Dermis microvascular lymphatic vessel endothelial cell (primary cell): ENCODE results near the gene CARD16. TPM values are rescaled to one million over a fixed set of nuclear protein-coding genes. Genes with fewer than 3 reads are reported as not detected.
"Not testable (repeated sequence)": the region's sequence is repeated elsewhere in the genome, so short reads cannot be mapped to it uniquely, and the experiment has no call there.

ENCODE experiments used
- DNase-seq, 2 donors: peaks; one replicate each; pipeline versions ENCODE4 v3.0.0 to v3.0.0-alpha.2; 2010; ENCODE audit warnings: low read depth in 2 of 2
- total RNA-seq: library from RNA; depleted of rRNA; stranded (reverse); fragments of >200 nt; gene quantifications from 2 replicates; pipeline ENCODE4 v1.2.1, GENCODE V29; 2014

The CARD16 gene
- total RNA-seq, result 53.5 and 65.6 TPM in 2 replicates

DNA sequence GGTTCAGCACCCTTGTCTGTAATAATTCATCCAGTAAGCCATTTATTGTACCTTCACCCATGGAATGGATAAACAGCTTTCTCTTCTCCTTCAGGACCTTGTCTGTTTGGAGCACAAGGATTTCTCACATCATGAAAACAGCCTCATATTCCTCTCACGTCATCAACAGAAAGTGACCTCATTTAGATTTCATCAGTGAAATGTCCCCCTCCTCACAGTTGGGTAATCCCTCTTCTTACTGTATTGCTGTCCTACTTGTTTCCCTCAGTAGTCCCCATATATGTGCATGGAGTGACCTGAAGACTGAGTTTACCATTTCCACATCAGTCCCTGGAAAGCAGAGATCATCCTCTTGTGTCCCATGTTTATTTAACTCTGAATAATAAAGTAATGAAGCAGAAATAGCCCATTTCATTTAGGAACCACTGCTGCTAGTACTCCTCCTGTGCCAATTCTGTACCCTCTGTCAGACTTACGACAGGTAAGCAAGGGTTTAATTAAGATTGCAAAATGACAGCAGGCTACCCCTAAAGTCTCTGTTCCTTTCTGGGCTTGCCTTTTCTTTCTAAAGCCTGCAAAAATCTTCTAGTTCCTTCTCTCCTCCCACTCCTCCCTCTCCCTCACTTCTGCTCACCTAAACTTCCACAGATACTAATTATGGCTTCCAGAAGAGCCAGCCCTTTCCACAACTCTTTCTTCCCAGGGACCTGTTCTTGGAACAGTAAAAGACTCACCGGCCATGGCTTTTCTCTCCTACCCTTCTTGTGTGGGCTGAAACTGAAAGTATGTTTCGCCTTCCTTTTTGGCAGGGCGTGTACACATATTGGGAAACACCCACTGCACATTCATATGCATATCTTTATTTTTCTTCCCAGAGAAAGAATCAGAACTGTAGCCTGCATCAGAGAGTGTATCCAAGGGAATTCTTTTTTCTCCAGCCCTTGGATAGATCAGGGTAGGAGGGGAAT, at the start of gene CARD16:
TSS of gene CARD16 (minus strand) at position 779 of the 968 bp plus-strand sequence. CDS start at position 741, 38 bp downstream.
- DNase-seq, result peak; percentile 66 to 67

DNA sequence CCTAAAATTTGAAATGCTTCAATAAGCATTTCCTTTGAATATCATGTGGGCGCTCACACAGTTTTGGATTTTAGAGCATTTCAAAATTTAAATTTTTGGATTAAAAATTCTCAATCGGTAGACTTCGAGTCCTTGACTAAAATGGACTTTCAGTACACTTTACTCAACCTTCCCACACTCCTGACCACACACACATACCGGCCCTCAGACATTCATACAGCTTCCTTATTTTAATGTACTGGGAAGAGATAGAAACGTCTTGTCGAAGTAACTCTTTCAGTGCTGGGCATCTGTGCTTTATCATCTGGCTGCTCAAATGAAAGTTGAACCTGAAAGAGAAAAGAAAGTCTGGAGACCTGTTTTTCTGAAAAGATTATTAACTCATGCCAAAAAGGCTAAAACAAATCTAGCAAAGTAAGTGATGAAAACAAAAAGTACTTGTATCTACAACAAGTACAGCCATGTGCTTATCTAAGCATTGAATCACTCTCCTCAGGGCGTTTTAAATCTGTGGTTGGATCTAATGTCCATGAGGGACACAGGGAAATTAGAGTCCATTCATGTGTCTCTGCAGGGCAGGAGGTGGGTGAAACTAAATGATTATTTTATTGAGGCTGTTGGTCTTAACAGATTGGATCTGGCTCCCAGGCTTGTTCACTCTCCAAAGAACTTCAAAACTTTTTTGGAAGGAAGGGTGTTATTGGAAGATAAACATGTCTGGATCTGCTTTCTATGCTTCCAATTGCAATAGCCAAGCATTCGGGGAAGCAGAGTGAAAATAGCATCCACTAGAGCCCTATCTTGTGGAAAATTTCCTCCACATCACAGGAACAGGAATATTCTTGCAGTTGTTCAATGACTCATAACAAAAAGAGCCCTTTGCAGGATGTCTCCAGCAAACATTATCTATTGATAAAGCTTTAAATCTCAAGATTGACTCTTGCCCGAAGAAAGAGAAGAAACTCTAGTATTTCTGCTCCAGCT, 47.4 kb upstream of the CARD16 start:
- no peak for DNase-seq

DNA sequence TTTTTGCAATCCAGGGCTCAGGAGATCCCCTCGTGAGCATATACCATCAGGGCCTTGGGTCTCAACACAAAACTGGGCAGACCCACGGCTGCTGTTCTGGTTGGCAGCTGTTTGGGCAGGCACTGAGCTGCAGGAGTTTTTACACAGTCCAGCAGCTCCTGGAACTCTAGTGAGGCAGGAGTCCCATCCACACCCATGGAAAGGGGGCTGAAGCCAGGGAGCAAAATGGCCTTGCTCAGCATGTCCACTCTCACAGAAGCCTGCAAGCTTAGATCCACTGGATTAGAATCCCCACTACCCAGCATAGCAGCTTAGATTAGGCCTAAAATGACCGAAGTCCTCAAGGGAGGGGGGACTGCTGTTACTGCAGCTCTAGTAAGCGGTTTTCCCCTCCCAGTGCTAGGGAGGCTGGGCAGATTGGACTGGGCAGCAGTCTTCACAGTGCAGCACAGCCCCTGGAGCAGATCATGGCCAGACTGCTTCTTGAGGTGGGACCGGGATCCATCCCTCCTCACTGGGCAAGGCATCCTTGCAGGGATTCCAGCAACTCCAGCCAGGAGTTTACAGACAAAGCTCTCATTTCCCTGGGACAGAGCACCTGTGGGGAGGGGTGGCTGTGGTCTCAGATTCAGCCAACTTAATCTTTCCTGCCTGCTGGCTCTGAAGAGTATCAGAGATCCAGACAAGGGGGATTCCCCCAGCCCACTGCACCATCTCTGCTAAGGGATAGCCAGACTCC, 36.4 kb upstream of the CARD16 start:
- no peak for DNase-seq

DNA sequence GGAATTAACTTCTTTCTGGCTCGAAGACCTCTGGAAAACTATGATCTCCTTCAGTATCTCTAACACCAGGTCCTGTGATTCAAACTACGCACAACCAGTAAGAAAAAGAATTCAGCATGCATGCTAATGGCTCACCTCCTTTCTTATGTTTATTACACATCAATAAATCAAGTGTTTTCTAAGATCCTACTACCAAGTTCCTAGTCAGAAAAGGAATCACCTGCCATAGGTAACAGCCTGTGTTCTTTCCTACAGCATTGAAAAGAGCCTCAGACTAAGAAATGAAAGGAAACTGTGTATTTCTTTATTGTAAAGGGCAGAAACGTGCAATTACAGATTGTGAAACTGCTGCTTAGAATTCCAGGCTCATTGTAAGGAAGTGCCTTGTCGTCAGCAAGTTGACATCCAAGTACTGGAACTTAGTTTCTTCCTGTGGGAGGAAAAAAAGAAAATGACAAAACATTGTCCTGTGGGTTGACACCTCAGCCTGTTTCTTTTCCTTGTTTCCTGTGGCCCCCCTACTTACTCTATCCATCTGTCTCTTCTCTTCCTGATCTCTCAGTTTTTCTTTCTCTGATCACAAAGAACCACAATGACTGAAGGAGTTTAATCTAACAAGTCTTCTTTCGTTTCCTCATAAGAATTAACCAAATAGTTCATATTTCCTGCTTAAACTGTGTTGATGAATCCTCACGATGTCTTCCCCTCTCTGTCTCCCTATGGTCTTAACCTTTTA, 35.2 kb upstream of the CARD16 start:
- peak in 1 of 2 donors; percentile 9 for DNase-seq

DNA sequence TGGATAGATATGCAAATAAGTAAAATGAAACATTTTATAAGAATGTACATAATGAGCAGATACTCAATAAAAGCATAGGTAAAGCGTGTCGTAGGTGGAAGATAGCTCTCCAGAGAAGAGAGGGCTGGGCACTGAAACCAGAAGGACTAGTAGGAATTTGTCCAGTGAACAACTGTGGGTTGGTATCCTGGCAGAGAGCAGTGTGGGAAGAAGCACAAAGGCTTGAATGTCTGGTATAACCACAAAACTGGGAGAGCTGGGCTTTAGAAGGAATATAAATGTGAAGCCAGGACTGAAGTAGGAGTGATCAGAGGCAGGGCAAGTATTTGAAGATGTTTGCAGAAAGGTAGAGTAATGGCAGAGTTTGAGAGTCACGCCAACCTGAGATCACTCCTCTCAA, 33.1 kb upstream of the CARD16 start:
- no peak for DNase-seq

DNA sequence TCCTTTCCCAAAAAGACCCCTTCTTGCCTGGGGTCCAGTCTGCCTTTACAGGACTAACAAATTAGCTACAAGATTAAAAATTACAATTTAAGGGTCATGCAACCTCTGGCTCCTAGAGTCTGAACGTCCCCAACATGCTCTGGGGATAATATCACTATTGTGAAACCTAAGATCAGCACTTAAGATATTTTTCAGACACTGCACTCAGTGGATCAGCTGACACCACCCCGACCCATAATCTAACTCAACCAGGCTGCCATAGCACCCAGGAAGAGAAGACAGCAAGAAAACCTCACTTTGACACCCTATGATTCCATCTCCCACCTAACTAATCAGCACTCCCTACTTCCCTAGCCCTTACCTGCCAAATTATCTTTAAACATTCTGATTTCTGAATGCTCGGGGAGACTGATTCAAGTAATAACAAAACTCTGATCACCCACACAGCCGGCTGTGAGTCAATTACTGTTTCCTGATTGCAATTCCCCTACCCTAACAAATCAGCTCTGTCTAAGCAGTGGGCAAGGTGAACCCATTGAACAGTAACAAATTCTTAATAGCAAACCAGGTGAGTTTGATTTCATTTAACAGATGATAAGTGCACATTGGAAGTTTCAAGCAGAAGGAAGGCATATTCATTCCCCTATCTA, 32.1 kb upstream of the CARD16 start:
- DNase-seq, result not testable (repeated sequence)

DNA sequence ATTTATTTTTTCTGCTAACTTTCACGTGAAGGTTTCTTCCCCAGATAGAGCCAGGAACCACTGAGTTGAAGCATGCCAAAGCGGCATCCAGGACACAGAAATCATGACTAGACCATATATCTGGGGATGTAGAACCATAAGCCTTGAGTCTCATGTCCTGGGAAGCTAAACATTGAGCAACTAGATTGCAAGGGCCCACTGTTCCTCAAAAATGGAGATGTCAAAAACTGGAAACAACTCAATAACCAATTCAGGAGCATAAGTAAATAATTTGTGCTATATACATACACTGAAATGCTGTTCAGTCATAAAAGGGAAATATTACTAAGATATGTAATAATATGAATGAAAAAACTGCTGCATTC, 29.0 kb upstream of the CARD16 start:
- no peak for DNase-seq

DNA sequence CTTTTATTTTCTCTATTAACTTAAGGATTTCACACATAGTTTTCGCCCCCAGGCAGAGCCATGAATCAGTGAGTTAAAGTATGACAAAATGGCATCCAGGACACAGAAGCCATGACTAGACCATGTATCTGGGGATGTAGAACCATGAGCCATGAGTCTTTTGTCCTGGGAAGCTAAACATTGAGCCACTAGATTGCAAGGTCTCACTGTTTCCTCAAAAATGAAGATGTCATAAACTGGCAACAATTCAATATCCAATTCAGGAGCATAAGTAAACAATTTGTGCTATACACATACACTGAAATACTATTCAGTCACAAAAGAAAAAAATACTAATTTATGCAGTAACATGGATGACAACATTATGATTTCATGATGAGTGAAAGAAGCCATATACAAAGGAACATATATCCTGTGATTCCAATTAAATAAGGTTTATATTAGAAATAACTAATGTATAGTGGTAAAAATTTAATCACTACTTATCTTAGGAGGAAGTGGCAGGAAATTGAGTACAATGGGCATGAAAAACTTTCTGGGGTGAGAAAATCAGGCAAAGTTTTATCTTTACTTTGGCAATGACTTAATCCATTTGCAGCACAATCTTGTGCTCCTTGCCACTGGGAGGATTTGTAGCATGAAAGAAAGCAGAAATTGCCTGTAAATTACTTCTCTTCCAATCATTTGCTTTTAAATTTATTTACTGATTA, 28.5 kb upstream of the CARD16 start:
- DNase-seq, result peak in 1 of 2 donors; percentile 69

DNA sequence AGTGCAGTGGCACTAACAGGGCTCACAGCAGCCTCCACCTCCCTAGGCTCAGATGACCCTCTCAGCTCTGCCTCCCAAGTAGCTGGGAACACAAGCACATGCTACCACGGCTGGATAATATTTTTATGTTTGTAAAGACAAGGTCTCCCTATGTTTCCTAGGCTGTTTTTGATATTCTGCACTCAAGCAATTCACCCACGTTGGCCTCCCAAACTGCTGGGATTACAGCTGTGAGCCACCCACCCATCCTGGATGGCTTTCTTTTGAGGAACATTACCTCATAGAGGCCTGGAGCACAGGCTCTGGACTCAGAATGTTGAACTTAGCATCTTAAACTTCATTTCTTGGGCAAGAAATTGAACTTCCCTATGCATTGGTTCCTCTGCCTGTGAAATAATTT, 26.9 kb upstream of the CARD16 start:
- DNase-seq, result not testable (repeated sequence)

DNA sequence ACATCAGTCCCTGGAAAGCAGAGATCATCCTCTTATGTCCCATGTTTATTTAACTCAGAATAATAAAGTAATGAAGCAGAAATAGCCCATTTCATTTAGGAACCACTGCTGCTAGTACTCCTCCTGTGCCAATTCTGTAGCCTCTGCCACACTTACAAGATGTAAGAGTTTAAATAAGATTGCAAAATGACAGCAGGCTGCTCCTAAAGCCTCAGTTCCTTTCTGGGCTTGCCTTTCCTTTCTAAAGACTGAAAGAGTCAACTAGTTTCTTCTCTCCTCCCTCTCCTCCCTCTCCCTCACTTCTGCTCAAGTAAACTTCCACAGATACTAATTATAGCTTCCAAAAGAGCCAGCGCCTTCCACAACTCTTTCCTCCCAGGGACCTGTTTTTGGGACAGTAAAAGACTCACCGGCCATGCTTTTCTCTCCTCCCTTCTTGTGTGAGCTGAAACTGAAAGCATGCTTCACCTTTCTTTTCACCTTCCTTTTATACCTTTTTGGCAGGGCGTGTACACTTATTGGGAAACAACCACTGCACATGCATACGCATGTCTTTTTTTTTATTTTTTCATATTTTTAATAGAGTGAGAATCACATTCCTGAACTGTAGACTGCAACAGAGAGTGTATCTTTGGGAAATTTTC, 26.1 kb upstream of the CARD16 start:
- DNase-seq, result no peak

DNA sequence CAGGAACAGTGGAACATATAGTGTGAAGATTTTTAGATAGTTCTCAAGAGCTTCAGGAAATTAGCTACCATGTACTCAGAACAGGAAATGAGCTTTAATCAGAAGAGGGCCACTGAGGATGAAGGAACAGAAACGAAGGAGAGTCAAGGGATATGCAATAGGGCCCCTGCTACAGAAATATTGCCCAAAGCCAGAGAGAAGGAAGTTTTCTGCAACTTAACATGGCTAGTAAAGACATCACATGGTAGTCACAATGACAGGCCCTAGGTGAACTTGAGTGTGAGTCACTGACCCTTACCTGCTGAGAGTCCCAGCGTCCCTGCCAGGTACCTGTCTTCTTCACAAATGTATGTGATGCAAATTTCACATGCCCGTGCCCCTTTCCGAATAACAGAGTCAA, 25.2 kb upstream of the CARD16 start:
- no peak for DNase-seq

DNA sequence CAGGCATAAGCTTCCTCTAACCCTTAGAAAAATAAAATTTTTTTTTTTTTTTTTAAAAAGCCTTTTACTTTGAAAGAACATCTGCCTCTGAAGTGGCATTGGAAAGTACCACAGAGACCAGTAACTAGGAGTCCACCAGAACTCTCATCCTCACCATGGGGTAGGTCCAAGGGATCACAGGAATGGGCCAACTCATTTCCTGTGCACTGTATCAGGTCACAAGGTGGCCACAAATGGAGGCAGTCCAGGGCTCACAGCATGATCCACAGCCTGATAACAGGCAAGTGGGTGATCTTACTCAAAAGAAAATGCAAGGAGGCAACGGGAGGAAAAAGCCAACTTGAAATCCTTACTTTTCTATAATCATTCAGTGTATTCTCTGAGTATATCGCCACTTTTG, 24.6 kb upstream of the CARD16 start:
- not testable (repeated sequence) for DNase-seq

DNA sequence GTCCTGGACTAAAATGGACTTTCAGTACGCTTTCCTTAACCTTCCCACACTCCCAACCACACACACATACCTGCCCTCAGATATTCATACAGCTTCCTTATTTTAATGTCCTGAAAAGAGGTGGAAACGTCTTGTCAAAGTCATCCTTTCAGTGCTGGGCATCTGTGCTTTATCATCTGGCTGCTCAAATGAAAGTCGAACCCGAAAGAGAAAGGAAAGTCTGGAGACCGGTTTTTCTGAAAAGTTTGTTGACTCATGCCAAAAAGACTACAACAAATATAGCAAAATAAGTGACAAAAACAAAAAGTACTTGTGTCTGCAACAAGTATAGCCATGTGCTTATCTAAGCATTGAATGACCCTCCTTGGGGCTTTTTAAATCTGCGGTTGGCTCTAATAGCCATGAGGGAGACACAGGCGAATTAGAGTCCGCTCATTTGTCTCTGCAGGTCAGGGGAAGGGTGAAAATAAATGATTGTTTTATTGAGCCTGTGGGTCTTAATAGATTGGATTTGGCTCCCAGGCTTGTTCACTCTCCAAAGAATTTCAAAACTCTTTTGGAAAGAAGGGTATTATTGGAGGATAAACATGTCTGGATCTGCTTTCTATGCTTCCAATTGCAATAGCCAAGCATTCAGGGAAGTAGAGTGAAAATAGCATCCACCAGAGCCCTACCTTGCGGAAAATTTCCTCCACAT, 18.3 kb upstream of the CARD16 start:
- DNase-seq, result not testable (repeated sequence)

DNA sequence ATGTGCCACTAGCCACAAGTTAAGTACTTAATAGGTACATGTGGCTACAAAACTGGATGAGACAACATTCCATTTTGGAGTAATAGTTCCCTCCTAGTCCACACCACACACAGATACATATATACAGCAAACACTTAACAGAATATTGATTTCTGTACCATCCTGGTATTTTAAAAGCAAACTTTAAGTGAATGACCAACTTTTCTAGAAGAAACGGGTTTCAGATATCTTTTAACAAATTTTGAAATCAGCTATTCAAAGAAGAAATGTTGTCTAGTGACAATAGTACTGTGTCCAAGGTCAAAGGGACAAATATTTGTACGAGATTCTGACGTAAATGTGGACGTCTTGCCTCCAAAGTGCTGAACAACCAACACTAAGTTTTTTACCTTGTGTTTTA, 12.3 kb upstream of the CARD16 start:
- DNase-seq, result no peak

DNA sequence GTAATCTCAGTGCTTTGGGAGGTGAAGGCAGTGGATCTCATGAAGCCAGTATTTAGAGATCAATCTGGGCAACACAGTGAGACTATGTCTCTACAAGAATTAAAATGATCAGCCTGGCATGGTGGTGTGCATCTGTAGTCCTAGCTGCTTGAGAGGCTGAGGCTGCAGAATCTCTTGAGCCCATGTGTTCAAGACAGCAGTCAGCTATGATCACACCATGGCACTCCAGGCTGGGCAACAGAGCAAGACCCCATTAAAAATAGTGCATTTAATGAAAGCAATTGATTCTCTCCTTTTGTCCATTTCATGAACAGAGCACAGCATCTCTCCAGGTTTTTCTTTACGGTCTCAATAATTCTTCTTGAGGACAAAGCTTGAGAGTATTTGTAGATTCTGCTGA, 11.3 kb upstream of the CARD16 start:
- no peak for DNase-seq

DNA sequence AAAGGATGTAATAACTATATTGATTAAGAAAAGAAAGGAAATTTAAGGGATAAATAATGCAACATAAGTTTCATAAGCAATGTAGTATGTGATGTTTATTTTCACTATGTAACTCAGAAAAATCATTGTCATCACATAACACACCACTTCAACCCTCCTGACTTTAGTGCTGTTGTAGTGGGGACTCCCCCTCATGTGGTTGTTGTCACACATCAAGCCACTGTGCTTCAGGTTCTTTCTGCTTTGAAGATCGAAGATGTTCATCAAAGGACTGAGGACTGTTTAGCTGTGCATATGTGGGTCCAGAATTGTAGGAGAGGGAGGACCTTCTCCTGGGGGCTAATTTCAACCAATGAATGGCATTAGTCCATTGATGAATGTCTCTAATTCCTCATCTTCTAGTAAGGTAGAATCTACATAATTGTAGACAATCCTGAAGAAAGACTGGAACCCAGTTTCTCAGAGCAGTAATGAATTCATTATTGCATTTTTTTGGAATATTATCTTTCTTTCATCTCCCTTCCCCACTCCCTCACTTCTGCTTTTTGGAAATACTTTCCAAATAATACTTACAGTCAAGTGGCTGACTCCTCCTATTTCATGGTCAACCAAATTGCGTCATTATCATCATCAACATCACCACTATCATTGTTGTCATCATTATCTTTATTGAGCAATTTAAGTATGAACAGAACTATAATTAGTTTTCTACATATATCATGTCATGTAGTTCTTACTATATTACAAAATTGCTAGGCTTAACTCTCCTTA, 9.8 kb upstream of the CARD16 start:
- DNase-seq, result no peak

DNA sequence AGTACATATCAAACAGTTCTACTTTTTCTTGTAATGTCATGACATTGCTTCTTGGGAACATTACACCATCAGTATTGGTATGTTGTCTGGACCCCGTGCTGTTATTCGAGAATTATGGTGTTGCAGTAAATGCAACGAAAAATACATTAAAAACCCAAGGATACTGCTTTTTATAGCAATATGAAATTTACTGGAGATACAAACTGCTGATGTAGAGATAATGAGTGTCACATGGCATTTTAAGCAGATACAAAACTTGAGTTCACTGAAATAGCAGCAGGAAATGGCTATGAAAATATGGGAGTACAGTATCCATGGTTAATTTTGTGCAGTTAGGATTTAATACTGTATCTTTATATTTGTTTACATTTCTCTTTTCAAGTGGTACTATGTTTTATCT, 7.4 kb upstream of the CARD16 start:
- DNase-seq, result no peak

DNA sequence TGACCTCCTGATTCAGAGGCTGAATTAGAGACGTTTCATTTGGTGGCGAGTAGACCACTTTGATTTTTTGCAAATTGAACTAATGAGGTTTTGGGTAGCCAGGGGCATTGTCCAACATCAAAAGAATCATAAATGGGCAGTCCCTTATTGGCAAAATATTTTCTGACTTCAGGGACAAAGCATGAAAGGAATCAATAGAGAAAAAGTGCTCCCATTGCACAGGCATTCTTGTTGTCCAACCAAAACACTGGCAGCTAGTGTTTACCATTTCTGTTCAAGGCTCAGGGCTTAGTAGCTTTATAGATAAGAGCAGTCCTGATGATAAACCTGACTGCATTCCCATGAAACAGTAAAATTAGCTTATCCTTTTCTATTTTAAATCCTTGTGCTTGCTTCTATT, 6.4 kb upstream of the CARD16 start:
- no peak for DNase-seq
